Cerebellar cortex (tissue), 1 donor: ENCODE data around the gene GPR18.
A peak's percentile ranks its signal among the peaks of the same experiment; 100 is the strongest.

ENCODE experiments used
- DNase-seq: peaks from one replicate; pipeline ENCODE4 v3.0.0-alpha.2; 2015; ENCODE audit warnings: low spot score

GPR18 gene

GRCh38 chr13:99290894-99291293 lies 32.7 kb upstream of the GPR18 start:
- no peak for DNase-seq

GRCh38 chr13:99289674-99290337 lies 31.6 kb upstream of the GPR18 start:
- DNase-seq, result no peak

GRCh38 chr13:99289271-99289670 lies 31.1 kb upstream of the GPR18 start:
- DNase-seq, result no peak

- DNase-seq, result no peak
Observed at GRCh38 chr13:99288089-99288488, 29.9 kb upstream of the GPR18 start.

- DNase-seq, result no peak
Observed at GRCh38 chr13:99287551-99287950, 29.4 kb upstream of the GPR18 start.

- no peak for DNase-seq
Observed at GRCh38 chr13:99285432-99286182, 27.4 kb upstream of the GPR18 start.

- DNase-seq, result no peak
Observed at GRCh38 chr13:99282264-99283231, 24.4 kb upstream of the GPR18 start.

GRCh38 chr13:99281811-99282263 lies 23.7 kb upstream of the GPR18 start:
- no peak for DNase-seq

GRCh38 chr13:99280166-99280565 lies 22.0 kb upstream of the GPR18 start:
- DNase-seq, result no peak

GRCh38 chr13:99279637-99280036 lies 21.5 kb upstream of the GPR18 start:
- DNase-seq, result no peak

- DNase-seq, result no peak
Observed at GRCh38 chr13:99278843-99279242, 20.7 kb upstream of the GPR18 start.

GRCh38 chr13:99278200-99278599 lies 20.0 kb upstream of the GPR18 start:
- DNase-seq, result no peak

- DNase-seq, result no peak
Observed at GRCh38 chr13:99277629-99278028, 19.4 kb upstream of the GPR18 start.

GRCh38 chr13:99276706-99277105 lies 18.5 kb upstream of the GPR18 start:
- no peak for DNase-seq

- DNase-seq, result peak; percentile 18
Observed at GRCh38 chr13:99275093-99275469, 16.9 kb upstream of the GPR18 start.

GRCh38 chr13:99273128-99273527 lies 14.9 kb upstream of the GPR18 start:
- DNase-seq, result no peak

GRCh38 chr13:99272481-99272880 lies 14.3 kb upstream of the GPR18 start:
- DNase-seq, result no peak

GRCh38 chr13:99271249-99271648 lies 13.1 kb upstream of the GPR18 start:
- no peak for DNase-seq

- no peak for DNase-seq
Observed at GRCh38 chr13:99270518-99270917, 12.3 kb upstream of the GPR18 start.

- peak; percentile 47 for DNase-seq
Observed at GRCh38 chr13:99269627-99270241, 11.6 kb upstream of the GPR18 start.

- no peak for DNase-seq
Observed at GRCh38 chr13:99268822-99269221, 10.6 kb upstream of the GPR18 start.

- no peak for DNase-seq
Observed at GRCh38 chr13:99267927-99268326, 9.7 kb upstream of the GPR18 start.
